ENCODE results near the gene EIF4G2. TPM values are rescaled to one million over a fixed set of nuclear protein-coding genes. Genes with fewer than 3 reads are reported as not detected.

The EIF4G2 gene
- total and polyA plus RNA-seq, 11 donors = 142 to 1,111 (median 796) TPM

DNA sequence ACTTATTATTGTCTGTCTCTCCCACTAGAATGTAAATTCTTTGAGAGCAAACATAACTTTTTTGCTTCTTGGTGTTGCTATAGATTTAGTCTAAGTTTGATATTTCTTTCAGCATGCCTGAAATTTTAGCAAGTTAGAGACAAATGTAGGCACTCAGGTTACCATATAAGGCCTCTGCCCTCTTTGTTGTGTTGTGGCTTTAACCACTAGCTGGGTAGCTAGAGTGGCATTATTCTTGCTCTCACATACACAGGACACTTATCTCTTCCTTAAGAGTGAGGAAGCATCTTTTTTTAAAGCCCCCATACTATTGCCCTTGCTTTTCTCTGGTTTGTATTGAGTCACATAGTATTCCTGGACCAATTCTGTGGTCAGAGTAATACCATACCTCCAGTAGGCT, 37.9 kb upstream of the EIF4G2 start:
- H3K27me3 ChIP-seq = no peaks in the 10 kb centered on the region
- intact Hi-C loops (cut with DNase I) = no loop called here
- no peaks in the 10 kb centered on the region for H3K9me3 ChIP-seq
- H3K36me3 ChIP-seq = peaks cover 0 to 13% (median 6%) of the 10 kb centered on the region in 9 donors
- no peak for DNase-seq
- TF ChIP-seq, protein P1, sequence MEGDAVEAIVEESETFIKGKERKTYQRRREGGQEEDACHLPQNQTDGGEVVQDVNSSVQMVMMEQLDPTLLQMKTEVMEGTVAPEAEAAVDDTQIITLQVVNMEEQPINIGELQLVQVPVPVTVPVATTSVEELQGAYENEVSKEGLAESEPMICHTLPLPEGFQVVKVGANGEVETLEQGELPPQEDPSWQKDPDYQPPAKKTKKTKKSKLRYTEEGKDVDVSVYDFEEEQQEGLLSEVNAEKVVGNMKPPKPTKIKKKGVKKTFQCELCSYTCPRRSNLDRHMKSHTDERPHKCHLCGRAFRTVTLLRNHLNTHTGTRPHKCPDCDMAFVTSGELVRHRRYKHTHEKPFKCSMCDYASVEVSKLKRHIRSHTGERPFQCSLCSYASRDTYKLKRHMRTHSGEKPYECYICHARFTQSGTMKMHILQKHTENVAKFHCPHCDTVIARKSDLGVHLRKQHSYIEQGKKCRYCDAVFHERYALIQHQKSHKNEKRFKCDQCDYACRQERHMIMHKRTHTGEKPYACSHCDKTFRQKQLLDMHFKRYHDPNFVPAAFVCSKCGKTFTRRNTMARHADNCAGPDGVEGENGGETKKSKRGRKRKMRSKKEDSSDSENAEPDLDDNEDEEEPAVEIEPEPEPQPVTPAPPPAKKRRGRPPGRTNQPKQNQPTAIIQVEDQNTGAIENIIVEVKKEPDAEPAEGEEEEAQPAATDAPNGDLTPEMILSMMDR (IDR thresholded peaks at IDR 0.05) = no peak
- no peak for TF ChIP-seq POLR2A (IDR thresholded peaks at IDR 0.05)
- ATAC-seq = no peak
- no peak overlapping the region for H3K4me3 ChIP-seq
- H3K27ac ChIP-seq = no peak overlapping the region
- peaks cover 0 to 26% (median 6%) of the 10 kb centered on the region in 12 donors for H3K4me1 ChIP-seq

DNA sequence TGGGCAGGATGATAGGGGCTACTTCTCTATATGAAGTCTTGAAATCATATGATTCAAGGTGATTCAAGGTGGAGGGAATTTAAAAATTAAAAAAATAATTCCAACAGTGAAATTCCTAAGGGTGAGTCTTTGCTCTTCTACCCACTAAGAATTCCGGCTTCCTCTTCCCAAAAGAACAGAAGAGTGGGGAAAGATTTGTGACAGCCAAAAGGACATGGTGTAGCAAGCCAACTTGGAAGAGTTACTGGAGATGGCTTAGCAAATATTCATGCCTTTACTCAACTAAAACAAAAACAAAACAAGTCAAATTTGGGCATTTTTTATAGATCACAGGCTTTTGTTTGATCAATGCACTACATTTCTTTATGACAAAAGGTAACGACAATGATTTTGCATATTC, 36.9 kb upstream of the EIF4G2 start:
- intact Hi-C loops (cut with DNase I) = no loop called here
- H3K9me3 ChIP-seq = no peaks in the 10 kb centered on the region
- DNase-seq = no peak
- H3K4me3 ChIP-seq = no peak overlapping the region
- TF ChIP-seq, protein P1 (IDR thresholded peaks at IDR 0.05) = no peak
- TF ChIP-seq POLR2A (IDR thresholded peaks at IDR 0.05) = no peak
- 81 to 86% (median 85%) methylated on average over 2 of the region's 2 CpGs for WGBS, 4 donors
- peaks cover 0 to 7% (median 0%) of the 10 kb centered on the region in 9 donors for H3K36me3 ChIP-seq
- peak overlapping the region in 4 of 12 donors; percentile 0 to 44 (median 32) for H3K27ac ChIP-seq
- H3K27me3 ChIP-seq = no peaks in the 10 kb centered on the region
- H3K4me1 ChIP-seq = peaks cover 0 to 24% (median 6%) of the 10 kb centered on the region in 12 donors
- ATAC-seq = no peak

DNA sequence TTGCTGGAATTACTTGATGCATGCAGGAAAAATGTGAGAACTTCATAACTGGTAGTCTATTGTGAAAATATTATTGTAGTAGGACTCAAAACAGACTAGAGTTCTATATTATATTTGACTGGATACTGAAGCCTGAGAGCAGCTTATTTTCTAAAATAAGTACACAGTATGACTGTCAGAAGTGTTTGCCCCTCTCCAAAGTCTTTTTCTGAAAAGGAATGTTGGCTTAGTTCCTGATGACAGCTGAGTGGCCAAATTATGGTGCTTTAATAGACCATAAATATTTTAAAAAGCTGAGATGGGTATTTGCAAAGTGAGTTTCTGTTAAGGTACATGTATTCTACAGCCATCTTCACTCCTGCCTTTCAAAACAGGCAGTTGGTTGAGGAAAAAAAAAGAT, 36.1 kb upstream of the EIF4G2 start:
- peaks cover 0 to 3% (median 0%) of the 10 kb centered on the region in 9 donors for H3K36me3 ChIP-seq
- no peaks in the 10 kb centered on the region for H3K27me3 ChIP-seq
- H3K27ac ChIP-seq = peak overlapping the region in 7 of 12 donors; percentile 1 to 55 (median 36)
- ATAC-seq (peak in 1 of 4 donors; percentile 29), DNase-seq (no peak)
- intact Hi-C loops (cut with DNase I) = no loop called here
- no peak overlapping the region for H3K4me3 ChIP-seq
- H3K9me3 ChIP-seq = no peaks in the 10 kb centered on the region
- H3K4me1 ChIP-seq = peaks cover 0 to 24% (median 6%) of the 10 kb centered on the region in 12 donors
- TF ChIP-seq, protein P1 (IDR thresholded peaks at IDR 0.05) = no peak
- no peak for TF ChIP-seq POLR2A (IDR thresholded peaks at IDR 0.05)

DNA sequence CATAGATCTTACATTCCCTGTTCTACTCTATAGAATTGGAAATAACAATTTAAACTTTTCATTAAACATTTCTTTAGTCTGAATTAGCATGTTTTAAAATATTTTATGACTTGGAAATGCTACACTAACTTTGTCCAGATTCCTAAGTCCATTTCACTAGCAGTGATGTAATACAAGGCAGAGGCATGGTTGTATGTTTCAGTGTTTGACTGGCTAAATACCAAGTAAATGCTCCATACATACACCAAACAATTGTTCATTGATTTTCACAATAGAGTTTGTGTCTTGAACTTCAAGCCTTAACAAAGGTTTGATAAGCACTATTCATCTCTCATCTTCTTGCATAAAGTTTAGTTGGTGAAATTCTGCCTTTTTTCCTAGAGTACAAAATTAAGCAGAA, 35.6 kb upstream of the EIF4G2 start:
- intact Hi-C loops (cut with DNase I) = no loop called here
- Histone ChIP-seq H3K27me3 (no peaks in the 10 kb centered on the region), H3K4me3 (no peak overlapping the region), H3K27ac (peak overlapping the region in 7 of 12 donors; percentile 1 to 55 (median 36)), H3K36me3 (no peaks in the 10 kb centered on the region), H3K4me1 (peaks cover 0 to 24% (median 6%) of the 10 kb centered on the region in 12 donors), H3K9me3 (no peaks in the 10 kb centered on the region)
- no peak for DNase-seq
- no peak for ATAC-seq
- TF ChIP-seq, protein P1 (IDR thresholded peaks at IDR 0.05) = no peak

All from heart left ventricle (tissue), 16 donors.